PFSK-1 (cell line): ENCODE results near the gene NEK7.

Experiments
- POLR2AphosphoS5 ChIP-seq: IDR thresholded peaks from 2 replicates; pipeline ENCODE4 v1.6.1; 2012; ENCODE audit warnings: low read depth, mild to moderate bottlenecking, control low read depth, low read length, moderate library complexity
- REST ChIP-seq, 2 experiments: IDR thresholded peaks; 2 replicates each; pipeline versions ENCODE4 v1.6.1 to v1.8.0; 2011 to 2012; ENCODE audit warnings: low read depth in 2 of 2, low read length in 2 of 2, control low read depth in 1 of 2, inconsistent platforms in 1 of 2, mild to moderate bottlenecking in 1 of 2, moderate library complexity in 1 of 2; ENCODE audit not compliant: insufficient read depth in 1 of 2
- SIN3A ChIP-seq: IDR thresholded peaks from 2 replicates; pipeline ENCODE4 v1.6.1; 2012; ENCODE audit warnings: mild to moderate bottlenecking, low read length, moderate library complexity, borderline replicate concordance; ENCODE audit not compliant: insufficient read depth
- TAF1 ChIP-seq: IDR thresholded peaks from 2 replicates; pipeline ENCODE4 v1.6.1; 2012; ENCODE audit warnings: low read length, control low read depth, borderline replicate concordance; ENCODE audit not compliant: insufficient read depth

GRCh38 chr1:198265073-198265661 lies 108.4 kb downstream of the NEK7 start:
- no peak for TF ChIP-seq SIN3A
- TF ChIP-seq REST (IDR thresholded peaks at IDR 0.05; ENCODE audit: insufficient read depth in 1 of 2, low read depth in 2 of 2, low read length in 2 of 2): no peak
- TF ChIP-seq TAF1: no peak
- no peak for TF ChIP-seq POLR2AphosphoS5
